ENCODE measurements around the gene ZNF79.

The ZNF79 gene

GRCh38 chr9:127446713-127447415 lies 22.7 kb downstream of the ZNF79 start:
- no peak for TF ChIP-seq CTCF (conservative IDR thresholded peaks at IDR 0.05; ENCODE audit: control insufficient read depth, insufficient read depth, low read depth, low read length)
- no peak overlapping the region for H3K4me3 ChIP-seq (ENCODE audit: control insufficient read depth, low read depth, low read length)
- no peak for DNase-seq (ENCODE audit: low read depth)

- DNase-seq (ENCODE audit: low read depth) = no peak
- no peak overlapping the region for H3K4me3 ChIP-seq (ENCODE audit: control insufficient read depth, low read depth, low read length)
- TF ChIP-seq CTCF (conservative IDR thresholded peaks at IDR 0.05; ENCODE audit: control insufficient read depth, insufficient read depth, low read depth, low read length) = no peak
Observed at GRCh38 chr9:127447416-127448111, 23.4 kb downstream of the ZNF79 start.

GRCh38 chr9:127448112-127448805 lies 24.1 kb downstream of the ZNF79 start:
- no peak for TF ChIP-seq CTCF (conservative IDR thresholded peaks at IDR 0.05; ENCODE audit: control insufficient read depth, insufficient read depth, low read depth, low read length)
- H3K4me3 ChIP-seq (ENCODE audit: control insufficient read depth, low read depth, low read length) = peak overlapping the region; percentile 98
- DNase-seq (ENCODE audit: low read depth) = no peak

GRCh38 chr9:127449332-127449966 lies 25.3 kb downstream of the ZNF79 start:
- peak overlapping the region; percentile 98 for H3K4me3 ChIP-seq (ENCODE audit: control insufficient read depth, low read depth, low read length)
- DNase-seq (ENCODE audit: low read depth) = no peak
- TF ChIP-seq CTCF (conservative IDR thresholded peaks at IDR 0.05; ENCODE audit: control insufficient read depth, insufficient read depth, low read depth, low read length) = no peak

GRCh38 chr9:127450243-127450760 lies 26.1 kb downstream of the ZNF79 start:
- no peak for DNase-seq (ENCODE audit: low read depth)
- no peak for TF ChIP-seq CTCF (conservative IDR thresholded peaks at IDR 0.05; ENCODE audit: control insufficient read depth, insufficient read depth, low read depth, low read length)
- H3K4me3 ChIP-seq (ENCODE audit: control insufficient read depth, low read depth, low read length) = peak overlapping the region; percentile 98

GRCh38 chr9:127450830-127451607 lies 26.8 kb downstream of the ZNF79 start, which contains the start of the genes LRSAM1 and RPL12:
Gene LRSAM1, plus strand, starts transcription at chr9:127451510. Its CDS starts 3,018 bp downstream, at chr9:127454528.
Gene RPL12, minus strand, starts transcription at chr9:127451406. Its CDS starts 89 bp downstream, at chr9:127451317.
- no peak for TF ChIP-seq CTCF (conservative IDR thresholded peaks at IDR 0.05; ENCODE audit: control insufficient read depth, insufficient read depth, low read depth, low read length)
- peak; percentile 94 for DNase-seq (ENCODE audit: low read depth)
- peak within 1 kb of the TSS; percentile 98 for H3K4me3 ChIP-seq (ENCODE audit: control insufficient read depth, low read depth, low read length)

All from fibroblast of mammary gland (primary cell).